HL-60/S4 treated with phorbol 12-myristate 13-acetate at 8.2 ng/mL for 4 days and 3 days (cell line): Measurements from ENCODE around the gene PIGC.

Experiments
- in situ Hi-C: fragments of 300-500 bp; cut with MboI; formaldehyde crosslinking; loops from 2 replicates; pipeline ENCODE4 v1.15.0; 2022; ENCODE audit warnings: low sequenced_read_pairs

PIGC gene

DNA sequence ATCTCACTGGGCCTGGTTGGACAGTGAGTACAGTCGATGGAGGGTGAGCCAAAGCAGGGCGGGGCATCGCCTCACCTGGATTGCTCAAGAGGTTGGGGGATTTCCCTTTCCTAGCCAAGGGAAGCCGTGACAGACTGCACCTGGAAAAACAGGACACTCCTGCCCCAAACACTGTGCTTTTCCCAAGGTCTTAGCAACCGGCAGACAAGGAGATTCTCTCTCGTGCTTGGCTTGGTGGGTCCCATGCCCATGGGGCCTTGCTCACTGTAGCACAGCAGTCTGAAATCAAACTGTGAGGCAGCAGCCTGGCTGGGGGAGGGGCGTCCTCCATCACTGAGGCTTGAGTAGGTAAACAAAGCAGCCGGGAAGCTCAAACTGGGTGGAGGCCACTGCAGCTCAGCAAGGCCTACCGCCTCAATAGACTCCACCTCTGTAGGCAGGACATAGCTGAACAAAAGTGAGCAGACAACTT, 12.1 kb downstream of the PIGC start:
- in situ Hi-C loops, result no loop called here

DNA sequence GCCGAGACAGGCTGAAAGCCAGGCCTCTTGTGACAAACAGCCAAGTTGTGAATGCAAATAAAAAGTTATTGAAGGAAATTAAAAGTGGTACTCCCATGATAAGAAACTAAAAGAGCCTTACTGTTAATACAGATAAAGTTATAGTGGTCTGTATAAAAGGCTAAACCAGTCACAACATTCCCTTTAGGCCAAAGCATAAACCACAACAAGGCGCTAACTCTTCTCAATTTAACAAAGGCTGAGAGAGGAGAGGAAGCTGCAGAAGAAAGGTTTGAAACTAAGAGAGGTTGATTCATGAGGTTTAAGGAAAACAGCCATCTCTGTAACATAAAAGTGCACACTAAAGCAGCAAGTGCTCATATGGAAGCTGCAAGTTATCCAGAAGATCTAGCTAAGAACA, 12.7 kb downstream of the PIGC start:
- in situ Hi-C loops, result no loop called here

DNA sequence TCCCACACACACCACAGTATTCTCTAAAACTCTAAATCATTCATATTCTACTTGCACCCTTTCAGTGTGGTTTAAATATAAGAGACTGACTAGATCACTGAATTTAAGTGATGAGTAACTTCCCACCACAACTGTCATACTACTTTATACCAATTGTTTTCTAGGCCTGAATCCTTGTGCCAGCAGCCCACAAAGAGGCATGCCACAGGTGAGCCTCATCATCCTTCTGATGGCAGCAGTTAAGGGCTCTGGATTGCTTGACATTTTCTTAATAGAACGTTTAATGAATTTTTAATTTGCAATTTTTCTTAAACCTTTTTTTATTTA, 13.8 kb downstream of the PIGC start:
- in situ Hi-C loops, result no loop called here

DNA sequence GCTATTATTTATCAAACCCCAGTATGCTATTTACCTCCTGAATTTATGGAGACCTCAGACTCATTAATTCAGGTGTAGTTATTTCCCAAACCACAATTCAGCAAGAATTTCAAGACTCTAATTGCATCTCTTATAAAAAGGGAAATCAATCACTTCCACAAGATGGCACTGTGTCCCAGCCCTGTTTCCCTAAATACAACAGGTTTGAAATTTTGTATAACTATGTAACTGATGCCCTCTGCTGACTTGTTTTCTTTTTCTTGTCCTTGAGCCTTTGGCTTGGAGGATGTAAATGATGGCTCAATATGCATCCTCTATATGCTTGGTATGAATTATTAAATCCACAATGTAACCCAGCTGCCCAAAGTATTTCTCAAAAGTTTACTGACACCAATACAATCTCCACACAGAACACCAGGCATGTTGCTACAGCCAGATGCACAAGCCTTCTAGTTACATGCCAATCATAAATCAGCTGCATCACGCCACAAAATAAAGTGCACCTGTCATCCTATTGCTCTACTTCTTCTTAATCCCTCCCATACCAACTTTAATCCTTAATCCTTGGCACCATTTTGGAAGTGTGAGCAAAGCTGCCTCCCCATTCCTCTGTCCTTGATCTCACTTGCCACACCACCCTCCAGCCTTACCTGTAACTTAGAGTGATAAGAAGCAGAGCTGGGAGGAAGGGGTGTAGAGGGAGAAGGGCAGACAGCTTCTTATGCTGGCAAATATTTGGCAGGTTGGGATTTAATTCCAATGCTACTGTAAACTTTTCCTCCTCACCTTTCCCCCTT, 14.3 kb downstream of the PIGC start:
- in situ Hi-C loops, result no loop called here

DNA sequence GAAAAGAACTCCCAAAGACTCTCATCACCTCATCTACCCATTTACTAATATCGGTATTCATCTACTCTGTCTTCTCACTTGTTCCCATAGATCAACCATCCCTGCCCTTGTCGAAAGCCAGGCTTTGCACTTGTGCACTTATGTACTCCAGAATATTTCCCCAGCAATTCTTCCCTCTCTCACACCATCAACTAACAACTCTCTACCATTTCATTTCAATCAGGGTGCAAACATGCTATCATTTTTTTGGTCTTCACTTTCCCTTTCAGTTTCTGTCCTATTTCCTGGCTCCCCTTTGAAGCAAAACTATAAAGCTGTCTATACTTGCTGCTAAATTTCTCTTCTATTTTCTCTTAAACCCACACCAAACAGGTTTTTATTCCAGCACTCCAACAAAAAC, 16.7 kb downstream of the PIGC start:
- in situ Hi-C loops, result no loop called here

DNA sequence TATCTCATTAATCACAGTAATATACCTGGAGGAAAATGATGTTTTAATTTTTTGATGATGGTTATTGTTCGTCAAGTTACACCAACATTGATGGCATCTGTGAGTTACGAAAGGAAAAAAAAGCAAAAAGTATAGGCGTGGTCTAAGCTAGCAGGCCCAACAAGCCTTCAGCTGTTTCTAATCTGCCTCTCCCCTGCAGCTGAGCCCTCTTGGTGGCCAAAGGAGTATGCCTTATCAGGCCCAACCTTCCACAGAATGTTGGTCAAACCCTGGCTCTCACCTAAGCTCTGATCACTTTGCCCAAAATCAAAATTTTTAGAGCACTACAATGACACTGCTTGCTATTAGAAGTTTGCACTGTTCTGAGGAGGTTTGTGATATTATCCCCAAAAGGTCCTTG, 18.5 kb downstream of the PIGC start:
- in situ Hi-C loops, result no loop called here

DNA sequence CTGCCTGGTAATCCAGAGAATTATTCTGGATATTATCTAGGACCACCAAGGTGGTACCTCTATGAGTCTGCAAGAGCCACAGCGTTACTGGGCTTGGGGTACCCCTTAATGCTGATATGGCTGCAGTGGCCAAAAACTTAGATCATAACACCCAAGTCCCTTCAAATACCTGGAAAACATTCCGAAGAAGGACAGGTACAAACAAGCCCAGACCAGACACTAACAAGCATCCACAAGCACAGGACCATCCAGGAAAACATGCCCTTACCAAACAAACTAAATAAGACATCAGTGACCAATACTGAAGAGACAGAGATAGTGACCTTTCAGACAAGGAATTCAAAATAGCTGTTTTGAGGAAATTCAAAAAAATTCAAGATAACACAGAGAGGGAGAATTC, 20.5 kb downstream of the PIGC start:
- in situ Hi-C loops, result no loop called here

DNA sequence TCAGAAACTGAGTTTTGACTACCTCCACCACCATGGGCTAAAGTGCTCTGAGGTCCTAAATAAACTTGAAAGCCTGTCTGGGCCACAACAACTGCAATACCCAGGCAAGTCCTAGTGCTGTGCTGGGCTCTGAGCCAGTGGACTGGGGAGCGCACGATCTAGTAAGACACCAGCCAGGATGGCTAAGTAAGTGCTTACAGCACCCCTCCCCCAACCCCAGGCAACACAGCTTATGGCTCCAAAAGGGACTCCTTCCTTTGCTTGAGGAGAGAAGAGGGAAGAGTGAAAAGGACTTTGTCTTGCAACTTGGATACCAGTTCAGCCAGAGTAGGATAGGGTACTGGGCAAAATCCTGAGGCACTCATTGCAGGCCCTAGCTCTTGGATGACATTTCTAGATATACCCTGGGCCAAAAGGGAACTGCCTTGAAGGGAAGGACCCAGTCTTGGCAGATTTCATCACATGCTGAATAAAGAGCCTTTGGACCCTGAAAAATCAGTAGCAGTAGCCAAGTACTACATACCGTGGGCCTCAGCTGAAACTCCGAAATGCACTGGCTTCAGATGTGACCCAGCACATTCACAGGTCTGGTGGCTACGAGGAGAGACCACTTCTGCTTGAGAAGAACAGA, 21.8 kb downstream of the PIGC start:
- in situ Hi-C loops, result no loop called here

DNA sequence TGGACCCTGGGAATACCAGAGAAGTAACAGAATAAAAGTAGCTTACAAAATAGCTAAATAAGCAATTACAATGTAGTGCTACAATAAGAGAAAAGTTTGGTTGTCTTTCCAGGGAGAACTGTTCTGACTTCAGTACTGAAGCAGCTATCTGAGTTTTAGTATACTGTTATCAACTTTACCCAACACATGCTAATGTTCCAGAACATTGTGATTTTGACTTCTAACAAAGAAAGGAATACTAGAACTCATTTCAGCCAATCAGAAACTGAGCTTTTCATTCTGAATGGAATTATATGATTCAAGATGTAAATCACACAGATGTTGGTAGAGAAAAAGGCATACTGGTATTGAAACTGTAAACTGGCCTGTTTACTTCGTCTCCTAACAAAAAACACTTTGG, 23.5 kb downstream of the PIGC start, which contains the start of gene C1orf105:
Gene C1orf105 (plus strand): TSS at position 301 of the 400 bp plus-strand sequence. CDS start 201 bp downstream, outside the sequence.
- in situ Hi-C loops, result no loop called here

DNA sequence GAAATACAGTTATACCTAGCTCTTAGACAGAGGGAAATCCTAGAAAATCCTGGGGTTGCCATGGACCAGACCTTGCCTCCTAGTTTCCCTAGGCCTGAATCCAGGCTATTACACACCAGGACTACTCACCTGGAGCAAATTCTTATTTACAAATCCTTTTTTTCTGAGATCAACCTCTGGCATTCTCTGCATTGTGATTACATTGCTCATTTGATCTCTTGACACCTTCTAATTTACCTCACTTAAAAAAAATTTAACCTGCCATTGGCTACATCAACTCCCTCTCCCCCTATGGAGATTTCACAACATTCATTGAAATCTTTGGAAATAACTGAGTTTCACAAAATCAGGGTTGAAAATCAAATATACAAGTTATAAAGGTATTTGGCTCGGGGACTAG, 26.3 kb downstream of the PIGC start:
- in situ Hi-C loops, result no loop called here

DNA sequence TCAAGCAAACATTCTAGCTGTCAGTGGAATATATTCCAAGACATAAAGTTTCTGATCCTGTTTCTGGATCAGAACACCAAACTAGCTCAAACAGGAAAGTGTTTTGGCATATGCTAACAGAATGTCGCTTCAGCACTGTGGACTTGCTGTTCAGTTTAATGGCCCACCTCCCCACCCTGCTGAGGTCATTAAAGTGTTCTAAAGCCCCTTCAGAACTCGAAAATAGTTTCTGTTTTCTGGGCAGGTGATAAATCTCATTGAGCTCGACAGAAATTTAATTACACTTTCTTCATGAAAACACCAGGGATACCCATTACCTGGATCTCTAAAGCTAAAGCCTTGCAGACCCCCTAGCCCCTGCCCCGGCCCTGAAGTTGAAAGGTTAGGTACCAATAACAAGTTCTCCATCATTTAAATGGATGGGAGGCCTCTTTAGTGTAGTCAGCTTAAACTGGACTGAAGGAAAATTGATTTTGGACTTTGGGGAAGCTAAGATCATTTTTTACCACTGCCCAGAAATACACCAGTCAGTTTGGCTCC, 27.3 kb downstream of the PIGC start:
- in situ Hi-C loops, result no loop called here

DNA sequence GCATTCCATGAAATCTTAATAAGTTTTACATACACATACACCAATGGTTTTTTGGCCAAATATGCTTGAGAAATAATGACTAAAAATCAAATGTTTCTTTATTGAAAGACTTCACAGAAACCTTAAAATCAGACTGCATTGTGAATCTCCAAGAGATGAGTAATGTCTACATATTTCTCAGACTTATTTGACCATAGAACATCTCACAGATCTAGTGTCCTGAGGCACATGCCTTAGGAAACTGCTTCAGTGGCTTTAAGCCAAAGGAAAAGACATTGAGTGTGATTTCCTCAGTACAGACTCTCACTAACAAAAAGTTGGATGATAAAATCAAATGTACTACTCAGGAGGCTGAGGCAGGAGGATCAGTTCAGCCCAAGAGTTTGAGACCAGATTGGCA, 29.5 kb downstream of the PIGC start:
- in situ Hi-C loops, result no loop called here

DNA sequence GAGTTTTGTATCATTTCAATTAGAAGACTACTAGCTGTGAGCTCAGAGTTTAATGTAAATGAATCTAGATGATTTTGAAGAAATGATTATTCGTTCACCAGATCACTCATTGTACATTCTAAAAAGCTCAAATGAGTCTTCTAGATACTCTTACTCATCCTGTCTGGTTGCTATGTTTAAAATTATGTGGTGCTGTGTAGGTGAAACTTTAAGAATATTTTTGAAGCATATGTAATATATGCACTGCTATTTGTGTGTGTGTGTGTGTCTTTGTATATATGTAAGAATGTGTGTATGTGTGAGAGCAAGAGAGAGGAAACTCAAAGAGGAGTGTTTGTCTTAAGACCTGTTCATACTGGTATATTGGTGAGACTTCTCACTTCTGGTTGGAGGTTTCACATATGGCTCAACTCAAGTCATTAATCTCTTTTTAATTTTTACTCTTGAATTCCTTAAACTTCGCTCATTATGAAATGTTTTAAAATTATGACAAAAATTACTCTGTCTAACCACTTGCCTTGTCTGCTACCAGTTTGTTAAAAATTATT, 32.0 kb downstream of the PIGC start:
- in situ Hi-C loops, result no loop called here

DNA sequence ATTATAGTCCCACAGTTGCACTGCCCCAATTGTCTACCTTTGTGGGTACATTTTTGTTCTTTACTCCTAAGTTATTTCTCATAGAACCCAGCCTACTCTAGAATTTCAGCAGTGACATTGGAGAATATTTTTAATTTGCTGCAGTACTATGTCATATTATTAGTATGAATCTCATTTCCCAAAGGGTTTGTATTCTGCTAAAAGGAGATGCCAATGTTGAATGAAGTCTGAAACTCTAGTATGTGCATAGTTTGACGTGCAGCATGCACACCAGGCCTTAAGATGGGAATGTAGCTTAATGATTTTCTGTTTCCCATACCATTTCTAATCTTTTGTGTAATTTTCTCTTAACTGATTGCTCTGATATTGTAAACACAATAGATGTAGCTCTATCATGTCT, 33.8 kb downstream of the PIGC start:
- in situ Hi-C loops, result no loop called here

DNA sequence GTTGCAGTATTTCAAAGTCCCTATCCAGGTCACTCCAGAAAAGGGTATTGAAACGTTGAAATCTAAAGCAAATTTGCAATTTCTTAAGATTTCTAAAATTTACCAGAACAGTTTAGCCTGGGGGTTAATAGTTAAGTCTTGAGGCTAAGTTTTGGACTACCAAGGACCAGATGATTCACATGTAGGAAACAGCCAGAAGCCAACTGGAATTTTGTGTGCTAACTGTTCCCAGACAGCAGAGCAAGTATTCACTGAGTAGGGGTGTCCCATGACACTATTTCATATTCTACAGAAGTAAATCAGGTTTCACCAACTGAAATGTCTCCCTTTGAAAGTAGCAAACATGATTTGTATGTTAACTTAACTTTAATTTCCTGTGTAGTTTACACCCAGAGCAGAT, 34.9 kb downstream of the PIGC start:
- in situ Hi-C loops, result no loop called here

DNA sequence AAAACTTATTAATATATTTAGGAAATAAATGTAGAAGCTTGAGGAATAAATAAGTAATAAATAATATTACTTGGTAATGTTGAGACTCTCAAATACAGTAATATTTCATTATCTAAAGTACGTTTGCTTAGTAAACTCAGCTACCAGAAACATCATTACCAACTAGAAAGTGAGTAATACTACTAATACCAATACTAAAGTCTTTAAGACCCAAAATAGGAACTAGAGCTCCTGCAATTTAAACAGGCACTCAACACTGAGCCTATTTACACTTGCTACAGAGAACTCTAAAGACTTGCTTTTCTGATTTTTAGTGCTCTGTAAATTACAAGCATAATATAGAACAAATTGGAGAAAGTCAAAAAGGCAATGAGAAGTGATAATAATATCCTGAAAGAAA, 36.9 kb downstream of the PIGC start:
- in situ Hi-C loops, result no loop called here

DNA sequence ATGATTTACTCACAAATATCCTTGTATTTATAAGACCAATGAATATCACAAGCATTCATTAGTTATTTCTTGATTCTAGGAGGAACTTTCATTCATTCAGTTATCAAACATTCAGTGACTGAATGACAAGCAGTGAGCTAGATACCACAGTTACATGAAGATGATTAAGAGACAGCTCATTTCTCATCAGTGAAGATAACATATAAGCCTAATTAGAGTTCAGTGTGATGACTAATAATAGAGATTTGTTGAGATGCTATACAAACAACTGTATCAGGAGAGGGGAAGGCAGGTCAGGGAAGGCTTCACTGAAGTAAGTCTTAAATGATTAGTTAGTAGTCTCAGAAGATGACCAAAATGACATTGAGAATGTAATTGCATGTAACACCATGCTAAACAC, 38.0 kb downstream of the PIGC start:
- in situ Hi-C loops, result no loop called here

DNA sequence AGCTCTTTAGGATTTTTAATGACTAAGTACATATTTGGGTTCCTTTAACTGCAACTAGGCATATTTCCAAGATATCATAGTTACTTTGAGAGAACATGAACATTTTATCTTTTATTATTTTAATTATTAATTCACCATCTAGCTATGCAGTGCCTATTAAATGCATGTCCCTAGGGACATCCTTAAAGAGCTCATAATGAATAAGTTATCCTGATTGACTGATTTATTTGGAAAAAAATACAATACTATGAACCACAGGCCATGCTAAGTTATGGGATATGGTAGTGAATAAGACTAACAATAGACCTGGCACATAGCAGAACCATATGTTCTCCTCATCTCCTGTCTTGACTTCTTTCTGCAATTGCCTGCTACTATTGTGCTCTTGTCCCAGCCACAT, 39.7 kb downstream of the PIGC start:
- in situ Hi-C loops, result no loop called here

DNA sequence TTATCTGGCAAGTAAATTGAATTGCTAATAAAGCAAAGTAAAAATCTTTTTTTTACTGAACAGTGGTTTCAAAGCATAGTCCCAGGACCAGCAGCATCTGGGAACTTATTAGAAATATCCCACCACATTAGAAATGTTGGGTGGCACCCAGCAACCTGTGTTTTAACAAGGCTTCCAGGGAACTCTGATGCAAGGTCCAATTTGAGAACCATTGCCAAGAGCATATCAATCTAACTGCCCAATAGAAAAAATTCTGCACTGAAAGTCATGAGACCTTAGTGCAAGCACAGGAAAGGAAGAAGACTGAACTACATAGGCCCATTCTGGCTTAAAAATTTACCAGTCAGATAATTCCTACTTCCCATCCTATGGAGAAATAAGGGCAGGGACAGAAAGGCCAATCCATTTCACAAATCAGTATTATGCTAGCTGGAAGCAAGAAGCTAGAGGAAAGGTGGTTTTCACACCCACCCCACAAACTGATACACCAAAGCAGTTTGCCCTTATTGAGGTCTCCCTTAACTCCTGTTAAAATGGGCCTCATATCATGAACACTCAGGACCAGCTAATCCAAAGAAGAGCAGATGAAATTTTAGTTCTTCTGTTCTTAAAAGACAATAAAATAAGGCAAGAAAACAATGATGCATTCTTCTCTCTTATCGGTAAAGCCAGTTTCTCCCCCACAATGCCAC, 40.8 kb downstream of the PIGC start:
- in situ Hi-C loops, result no loop called here

DNA sequence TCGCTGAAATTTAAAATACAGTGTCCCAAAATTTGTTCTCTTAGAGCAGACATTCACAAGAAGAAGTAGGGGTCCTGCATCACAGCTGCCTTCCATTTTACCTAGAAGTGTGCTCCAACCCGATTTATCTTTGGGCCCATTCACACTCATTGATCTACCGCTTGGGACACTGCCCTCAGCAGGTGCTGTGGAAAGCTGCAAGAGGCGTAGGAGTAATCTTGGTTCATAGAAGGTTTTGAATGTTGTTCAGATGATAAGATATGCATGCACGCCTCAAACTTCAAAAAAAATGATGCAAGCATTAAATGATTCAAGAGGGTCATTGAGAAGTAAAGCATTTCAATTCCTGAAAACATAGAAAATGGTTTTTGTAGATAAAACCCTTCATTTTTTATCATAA, 42.0 kb downstream of the PIGC start:
- in situ Hi-C loops, result no loop called here

DNA sequence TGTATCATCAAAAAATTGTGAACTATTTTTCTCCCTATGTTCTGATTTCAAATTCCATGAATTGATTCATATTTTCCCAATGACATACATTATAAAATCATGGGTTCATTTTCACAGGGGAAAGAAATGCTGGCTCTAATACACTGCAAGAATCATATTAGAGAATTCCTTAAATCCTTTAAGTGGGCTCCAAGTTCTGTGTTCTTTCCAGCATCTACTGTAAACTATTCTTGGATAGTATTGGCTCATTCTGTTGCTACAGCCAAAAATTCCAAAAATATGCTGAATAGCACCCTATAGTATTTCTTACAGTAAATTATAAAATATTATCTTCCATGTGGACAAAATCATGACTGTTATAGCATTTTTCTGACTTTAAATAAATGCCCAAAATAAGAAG, 42.4 kb downstream of the PIGC start:
- in situ Hi-C loops, result no loop called here

DNA sequence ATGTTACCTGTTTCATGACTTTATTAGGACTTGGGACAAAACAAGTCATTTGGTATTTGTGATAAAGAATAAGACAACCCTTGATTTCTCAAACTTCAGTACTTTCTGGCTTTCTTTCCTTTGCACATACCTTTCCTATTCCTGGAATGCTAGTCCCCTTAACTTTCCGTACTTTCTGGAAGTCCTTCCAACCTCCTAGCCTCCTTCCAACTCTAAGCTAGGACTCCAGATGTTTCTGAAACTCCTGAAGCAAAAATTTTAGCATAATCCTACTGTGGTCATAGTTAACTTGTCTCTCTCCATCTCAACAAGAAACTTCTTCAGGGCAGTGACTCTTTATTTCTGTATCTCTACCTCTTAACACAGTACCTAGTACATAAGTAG, 43.2 kb downstream of the PIGC start:
- in situ Hi-C loops, result no loop called here
